Measurements from ENCODE around the gene TMEM145.

- TF ChIP-seq ZNF565 (CRISPR knock-in tag; conservative IDR thresholded peaks at IDR 0.05; ENCODE audit: low read depth) (no peak), ZNF8 (CRISPR knock-in tag; IDR thresholded peaks at IDR 0.05) (no peak)
Measured at GRCh38 chr19:42323473-42323851, 10.4 kb downstream of the TMEM145 start.
